Fibroblast of gingiva (primary cell): ENCODE results near the gene SIRPB2.
"Not testable (repeated sequence)": the region's sequence is repeated elsewhere in the genome, so short reads cannot be mapped to it uniquely, and the experiment has no call there.

Experiments
- DNase-seq: peaks from one replicate; pipeline ENCODE4 v3.0.0-alpha.2; 2011; ENCODE audit warnings: low read depth

SIRPB2 gene

DNA sequence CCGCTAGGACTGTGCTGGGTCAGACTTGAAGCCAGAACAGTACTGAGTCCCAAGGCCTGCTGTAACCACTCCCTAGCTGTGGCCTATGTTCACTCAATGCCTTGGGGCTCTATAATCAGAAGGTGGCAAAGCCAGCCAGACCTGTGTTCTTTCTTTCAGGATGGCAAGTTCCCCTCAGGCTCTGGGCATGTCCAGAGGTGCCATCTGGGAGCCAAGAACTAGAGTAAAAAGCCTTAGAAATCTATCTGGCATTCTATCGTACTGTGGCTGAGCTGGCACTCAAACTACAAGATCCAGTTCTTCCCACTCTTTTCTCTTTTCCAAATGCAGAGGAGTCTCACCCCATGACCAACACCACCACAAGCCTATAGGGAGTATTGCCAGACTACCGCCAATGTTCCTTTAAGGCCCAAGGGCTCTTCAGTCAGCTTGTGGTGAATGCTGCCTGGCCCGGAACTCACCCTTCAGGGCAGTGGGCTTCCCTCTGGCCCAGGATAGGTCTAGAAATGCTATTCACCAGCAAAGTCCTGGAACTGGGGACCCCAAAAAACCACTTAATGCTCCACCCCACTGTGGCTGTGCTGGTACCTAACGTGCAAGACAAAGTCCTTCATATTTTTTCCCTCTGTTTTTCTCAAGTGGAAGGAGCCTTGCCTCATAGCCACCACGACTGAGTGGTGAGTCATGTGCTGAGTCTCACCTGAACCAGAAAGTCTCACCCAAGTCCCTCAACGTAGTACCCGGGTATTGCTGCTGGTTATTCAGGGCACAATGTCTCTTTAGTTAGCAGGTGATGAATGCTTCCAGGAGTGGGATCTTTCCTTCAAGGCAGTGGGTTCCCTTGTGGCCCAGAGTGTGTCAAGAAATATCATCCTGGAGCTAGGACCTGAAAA is 8.6 kb upstream of the SIRPB2 start:
- DNase-seq: no peak

DNA sequence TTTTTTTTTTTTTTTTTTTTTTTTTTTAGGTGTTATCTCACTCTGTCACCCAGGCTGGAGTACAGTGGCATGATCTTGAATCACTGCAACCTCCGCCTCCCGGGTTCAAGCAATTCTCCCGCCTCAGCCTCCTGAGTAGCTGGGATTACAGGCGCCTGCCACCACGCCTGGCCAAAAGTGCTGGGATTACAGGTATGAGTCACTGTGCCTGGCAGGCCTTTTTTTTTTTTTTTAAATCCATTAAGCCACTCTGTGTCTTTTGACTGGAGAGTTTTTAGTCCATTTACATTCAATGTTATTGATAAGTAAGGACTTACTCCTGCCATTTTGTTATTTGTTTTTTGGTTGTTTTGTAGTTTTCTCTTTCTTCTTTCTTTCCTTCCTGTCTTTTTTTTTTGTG is 6.2 kb upstream of the SIRPB2 start:
- DNase-seq: not testable (repeated sequence)

DNA sequence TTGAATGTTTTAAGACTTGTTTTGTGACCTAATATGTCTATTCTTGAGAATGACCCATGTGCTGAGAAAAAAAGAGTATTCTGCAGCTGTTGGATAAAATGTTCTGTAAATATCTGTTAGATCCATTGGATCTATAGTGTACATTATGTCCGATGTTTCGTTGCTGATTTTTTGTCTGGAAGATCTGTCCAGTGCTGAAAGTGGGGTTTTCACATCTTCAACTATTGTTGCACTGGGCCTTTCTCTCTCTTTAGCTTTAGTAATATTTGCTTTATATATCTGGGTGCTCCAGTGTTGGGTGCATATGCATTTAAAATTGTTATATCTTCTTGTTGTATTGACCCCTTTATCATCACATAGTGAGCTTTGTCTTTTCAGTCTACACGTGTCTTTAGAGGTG is 5.7 kb upstream of the SIRPB2 start:
- no peak for DNase-seq

DNA sequence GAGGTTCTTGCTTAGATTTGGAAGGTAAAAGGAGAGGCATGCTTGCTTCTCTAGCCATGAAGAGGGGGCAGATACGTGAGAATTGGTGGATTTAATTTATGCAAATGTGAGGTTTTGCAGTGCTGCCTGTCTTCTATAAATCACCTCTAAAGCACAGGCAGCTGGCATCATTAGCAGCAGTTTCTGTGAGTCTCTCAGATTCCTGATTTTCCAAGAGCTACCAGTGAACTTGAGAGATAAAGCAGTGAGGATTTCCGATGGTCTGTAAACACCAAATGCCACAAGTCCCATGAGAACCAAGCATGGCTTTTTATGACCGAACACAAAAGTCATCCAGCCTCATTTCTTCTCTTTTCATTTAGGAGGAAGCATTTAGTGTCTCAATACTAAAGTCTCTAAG is 3.2 kb upstream of the SIRPB2 start:
- no peak for DNase-seq

DNA sequence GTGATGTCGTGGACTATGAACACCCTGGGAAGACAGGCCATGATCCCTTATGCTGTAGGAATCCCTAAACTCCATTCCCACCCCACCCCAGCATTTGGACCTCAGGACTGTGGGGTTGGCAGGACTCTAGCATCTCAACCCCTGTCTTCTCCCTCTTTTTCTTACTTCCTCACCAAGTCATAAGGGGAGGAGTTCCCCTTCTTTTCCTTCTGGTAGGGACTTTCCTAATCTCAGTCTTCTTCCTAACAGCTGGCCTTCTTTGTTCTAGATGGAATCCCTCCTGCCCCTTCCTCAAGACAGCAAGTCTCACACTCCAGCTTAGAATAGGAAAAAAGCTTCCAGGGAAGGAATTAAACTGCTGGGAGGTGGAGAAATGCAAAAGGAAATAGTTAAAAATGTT is 2.3 kb upstream of the SIRPB2 start:
- no peak for DNase-seq

DNA sequence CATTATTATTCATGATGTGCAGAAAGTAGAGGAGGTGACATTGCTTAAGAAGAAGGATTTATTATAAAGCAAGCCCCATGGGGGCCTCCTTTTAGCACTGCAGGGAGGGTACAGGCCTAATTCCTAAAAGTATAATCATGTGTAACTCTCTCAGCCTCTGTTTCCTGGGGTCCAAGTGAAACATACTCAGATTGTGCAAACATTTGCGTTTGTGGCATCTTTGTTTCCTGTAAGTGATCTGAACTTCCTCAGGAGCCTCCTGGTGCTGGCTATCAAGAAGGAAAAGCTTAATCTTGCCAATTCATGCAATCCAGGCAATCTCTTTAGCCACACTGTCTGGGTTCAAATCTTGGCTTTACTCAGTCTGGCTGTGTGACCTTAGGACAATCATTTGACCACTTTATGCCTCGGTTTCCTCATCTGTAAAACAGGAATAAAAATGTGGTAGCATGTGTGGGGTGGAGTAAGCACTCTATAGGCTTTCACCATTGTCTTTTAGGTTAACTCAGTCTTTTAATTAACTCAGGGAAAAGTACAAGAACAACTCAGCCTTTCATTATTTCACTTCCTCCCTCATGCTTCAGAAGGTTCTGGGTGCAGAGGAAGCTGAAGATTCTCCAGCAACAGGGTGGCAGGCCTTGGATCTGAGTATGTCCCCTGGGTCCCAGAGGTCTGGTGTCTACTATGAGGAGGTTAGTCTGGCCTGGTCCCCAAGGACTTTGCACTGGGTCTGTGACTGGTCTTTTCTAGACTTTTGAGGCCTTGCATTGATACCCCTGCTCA is 831 bp upstream of the SIRPB2 start:
- peak; percentile 21 for DNase-seq

DNA sequence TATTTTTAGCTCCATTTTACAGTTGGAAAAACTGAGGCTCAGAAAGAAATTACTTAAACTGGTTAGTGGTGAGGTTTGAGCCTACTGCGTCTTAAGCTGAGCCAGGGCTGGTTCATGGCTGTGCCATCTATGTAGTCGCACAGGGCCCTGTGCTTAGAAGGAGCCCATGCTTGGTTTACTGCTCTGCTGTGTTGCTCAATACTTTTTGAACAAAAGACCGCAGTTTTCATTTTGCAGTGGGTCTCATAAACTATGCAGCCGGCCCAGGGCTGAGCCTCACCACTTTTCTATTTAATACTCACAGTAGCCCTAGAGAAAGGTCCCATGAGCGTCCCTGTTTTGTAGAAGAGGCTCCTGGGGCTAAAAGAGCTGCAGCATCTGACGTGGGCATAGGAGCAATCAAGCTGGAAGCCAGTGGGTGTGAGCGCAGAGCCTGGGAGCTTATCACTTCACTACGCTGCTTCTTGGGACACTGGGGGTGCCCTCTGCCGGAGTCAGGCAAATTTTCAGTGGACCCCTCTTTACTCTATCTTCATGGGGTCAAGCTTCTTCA is 501 bp downstream of the SIRPB2 start:
- DNase-seq: no peak

DNA sequence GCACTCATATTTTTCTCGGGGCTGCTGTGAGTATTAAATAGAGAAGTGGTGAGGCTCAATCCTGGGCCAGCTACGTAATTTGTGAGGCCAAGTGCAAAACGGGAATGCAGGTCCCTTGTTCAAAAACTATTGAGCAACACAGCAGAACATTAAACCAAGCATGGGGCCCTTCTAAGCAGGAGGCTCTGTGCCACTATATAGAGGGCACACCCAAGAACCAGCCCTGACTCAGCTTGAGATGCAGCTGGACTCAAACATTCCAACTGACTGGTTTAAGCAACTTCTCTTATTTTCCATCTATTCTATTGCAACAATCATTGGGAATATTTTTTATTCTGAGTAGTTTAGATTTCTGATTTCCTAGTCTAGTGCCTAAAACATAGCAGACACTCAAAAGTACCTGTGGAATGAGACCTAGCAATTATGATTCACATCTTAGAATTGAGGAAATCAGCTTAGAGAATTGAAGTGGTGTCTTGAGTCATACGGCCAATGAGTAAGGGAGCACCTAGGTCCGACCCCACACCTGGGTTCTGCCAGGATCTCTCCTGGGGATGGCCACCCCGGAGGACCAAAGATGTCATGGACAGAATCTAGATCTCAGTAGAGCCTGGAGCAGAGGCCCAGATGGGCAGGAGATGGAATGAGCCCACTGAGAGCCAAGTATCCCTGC is 1.3 kb downstream of the SIRPB2 start:
- peak; percentile 93 for DNase-seq

DNA sequence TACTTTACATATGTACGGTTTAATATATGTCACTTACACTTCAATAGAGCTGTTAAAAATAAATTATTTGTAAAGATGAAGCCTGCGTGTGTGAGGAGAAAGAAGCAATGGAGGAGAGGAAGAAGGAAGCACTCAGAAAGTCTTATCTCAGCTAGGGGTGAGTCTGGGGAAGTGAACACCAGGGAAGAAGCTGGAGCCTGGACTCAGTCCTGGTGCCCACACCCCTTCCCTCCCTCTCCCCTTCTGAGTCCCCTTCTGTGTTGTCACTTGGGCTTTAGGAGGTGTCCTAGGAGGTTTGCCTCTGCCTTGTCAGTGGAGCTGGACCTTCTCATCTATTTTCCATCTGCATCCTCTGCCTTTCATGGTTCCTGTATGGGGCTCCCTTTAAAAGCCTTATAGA is 1.9 kb downstream of the SIRPB2 start:
- DNase-seq: no peak

DNA sequence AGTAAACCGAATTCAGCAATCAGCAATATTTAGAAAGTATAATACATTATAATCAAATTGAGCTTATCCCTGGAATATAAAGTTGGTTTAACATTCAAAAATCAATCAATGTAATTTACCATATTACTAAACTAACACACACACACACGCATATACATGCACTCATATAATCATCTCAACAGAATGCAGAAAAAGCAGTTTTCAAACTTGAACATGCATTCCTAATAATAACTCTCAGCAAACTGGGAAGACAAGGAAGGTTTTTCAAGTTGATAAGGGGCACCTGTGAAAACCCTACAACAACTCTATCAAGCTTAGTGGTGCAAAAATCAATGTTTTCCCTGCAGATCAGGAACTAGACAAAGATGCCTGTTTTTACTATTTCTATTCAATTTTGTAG is 4.7 kb downstream of the SIRPB2 start:
- no peak for DNase-seq

DNA sequence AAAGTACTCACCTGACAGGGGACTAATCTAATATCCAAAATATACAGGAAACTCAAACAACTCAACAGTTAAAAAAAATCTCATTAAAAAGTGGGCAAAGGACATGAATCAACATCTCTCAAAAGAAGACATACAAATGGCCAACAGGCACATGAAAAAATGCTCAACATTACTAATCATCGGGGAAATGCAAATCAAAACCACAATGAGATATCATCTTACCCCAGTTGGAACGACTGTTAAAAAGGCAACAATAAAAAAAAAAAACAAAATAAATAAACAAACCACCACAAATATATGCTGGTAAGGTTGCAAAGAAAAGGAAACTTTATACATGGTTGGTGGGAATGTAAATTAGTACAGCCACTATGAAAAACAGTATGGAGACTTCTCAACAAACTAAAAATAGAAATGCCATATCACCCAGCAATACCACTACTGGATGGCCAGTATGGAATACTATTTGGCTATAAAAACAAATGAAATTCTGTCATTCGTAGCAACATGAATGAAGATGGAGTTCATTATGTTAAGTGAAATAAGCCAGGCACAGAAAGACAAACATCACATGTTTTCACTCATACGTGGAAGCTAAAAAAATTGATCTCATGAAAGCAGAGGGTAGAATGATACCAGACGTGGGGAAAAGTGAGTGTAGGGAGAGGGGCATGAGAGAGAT is 6.6 kb downstream of the SIRPB2 start:
- peak; percentile 83 for DNase-seq

DNA sequence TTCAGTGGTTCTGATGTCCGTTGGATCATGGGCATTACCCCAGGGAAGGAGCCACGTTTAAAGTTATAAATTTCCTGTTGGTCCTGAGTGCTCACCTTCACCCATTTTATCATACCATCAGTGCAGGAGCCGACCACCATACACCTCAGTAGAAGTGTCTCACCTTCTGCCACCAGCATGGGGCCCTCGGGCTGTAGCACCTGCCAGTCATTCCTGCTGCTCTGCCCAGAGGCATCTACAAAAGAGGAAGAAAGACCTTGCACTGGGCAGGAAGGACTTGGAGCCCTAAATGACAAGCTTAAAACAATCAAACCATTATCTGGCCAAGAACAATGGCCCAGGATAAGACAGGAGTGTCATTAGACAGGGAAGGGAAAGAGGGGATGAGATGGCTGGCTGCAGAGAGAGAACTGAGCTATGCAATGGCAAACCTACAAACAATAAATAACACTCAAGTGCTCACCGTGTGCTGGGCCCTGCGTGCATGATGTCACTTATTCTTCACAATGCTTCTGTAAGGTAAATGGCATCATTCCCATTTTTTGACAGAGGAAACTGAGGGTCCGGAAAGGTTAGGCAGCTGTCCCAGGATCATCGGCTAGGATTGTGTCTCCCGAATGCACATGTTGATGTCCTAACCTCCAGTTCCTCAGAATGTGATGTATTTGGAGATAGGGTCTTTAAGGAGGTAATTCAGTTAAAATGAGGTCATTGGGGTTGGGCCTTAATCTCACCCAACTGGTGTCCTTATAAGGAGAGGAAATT is 11.2 kb downstream of the SIRPB2 start:
- no peak for DNase-seq

DNA sequence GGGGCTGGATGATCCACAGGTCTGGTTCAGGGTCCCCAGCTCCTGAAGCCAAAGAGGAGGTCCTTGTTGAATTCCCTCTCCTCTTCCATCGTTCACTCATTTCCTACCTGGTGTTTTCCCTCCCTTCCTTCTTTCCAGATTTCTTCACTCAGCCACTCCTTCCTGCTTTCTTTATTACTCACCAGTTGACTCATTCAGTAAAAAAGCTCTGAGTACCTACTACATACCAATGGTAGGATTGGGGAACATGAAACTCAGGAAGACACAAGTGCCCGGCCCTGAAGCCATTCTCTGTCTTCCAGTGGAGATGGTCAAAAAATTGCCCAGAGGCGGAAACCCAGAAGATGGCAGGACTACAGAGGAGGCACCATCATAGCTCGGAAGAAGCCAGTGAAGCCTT is 12.7 kb downstream of the SIRPB2 start:
- peak; percentile 30 for DNase-seq

DNA sequence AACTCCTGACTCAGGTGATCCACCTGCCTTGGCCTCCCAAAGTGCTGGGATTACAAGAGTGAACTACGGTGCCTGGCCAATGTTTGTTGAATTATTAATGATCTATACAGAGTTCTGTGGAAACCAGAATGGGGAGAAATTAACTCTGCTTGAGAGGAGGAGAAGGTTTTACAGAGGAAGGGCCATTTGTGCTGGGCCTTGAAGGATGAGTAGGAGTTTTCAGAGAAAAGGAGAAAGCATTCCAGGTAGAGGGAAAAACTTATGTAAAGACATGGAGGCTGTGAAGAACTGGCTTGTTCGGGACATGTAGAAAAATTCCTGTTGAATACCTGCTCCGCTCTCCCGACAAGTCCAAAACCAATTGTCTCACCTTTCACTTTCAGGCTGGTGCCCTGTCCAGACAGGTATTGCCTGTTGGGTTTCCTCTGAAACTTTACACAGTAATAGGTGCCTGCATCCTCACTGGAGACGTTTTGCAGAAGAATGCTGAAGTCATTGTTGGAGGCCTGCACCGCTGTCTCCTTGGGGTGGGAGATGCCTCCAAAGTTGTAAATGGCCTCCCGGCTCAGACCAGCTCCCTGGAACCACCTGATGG is 13.2 kb downstream of the SIRPB2 start:
- no peak for DNase-seq

DNA sequence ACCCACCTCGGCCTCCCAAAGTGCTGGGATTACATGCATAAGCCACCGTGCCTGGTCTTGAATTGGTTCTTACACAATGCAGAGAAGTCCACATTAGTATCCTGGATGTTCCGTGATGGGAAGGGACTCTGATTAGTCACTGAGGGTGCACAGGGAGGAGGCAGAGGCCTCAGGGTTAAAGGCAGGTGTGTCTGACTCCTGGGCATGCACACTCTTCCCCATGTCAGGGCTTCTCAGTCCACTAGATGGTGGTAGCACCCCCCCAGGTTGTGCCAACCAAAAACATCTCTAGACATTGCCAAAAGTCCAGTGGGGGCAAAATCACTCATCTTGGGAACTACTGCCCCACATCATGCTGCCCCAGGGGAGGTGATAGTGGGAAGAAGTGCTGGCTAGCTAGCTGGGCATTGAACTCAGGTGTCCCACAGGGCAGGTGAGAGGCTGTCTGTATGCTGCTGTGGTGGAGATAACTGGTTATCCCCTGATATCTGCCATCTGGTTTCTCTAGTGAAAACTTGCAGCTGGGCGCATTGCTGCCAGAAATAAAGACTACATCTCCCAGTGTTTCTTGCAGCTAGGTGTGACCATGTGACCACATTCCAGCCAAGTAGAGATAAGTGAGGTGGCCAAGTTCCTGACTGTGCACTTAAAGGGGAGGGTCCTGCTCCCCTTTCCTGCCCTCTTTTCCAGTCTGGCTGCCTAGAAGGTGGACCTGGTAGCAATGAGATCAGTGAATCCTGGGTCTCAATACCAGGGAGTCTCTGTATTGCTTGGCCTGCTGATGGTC is 16.2 kb downstream of the SIRPB2 start:
- DNase-seq: no peak

DNA sequence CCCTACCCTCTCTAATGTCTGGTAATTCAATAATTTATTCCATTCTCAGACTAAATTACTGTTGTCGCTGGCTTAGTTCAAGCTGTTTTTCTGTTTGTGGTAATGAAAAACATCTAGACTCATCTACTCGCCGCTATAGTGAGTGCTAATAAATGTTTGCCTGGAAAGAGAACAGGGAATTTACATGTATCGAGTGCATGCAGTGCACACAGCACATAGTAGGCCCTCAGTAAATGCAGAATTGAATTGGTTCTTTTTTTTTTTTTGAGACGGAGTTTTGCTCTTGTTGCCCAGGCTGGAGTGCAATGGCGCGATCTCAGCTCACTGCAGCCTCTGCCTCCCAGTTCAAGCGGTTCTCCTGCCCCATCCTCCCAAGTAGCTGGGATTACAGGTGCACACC is 16.9 kb downstream of the SIRPB2 start:
- no peak for DNase-seq

DNA sequence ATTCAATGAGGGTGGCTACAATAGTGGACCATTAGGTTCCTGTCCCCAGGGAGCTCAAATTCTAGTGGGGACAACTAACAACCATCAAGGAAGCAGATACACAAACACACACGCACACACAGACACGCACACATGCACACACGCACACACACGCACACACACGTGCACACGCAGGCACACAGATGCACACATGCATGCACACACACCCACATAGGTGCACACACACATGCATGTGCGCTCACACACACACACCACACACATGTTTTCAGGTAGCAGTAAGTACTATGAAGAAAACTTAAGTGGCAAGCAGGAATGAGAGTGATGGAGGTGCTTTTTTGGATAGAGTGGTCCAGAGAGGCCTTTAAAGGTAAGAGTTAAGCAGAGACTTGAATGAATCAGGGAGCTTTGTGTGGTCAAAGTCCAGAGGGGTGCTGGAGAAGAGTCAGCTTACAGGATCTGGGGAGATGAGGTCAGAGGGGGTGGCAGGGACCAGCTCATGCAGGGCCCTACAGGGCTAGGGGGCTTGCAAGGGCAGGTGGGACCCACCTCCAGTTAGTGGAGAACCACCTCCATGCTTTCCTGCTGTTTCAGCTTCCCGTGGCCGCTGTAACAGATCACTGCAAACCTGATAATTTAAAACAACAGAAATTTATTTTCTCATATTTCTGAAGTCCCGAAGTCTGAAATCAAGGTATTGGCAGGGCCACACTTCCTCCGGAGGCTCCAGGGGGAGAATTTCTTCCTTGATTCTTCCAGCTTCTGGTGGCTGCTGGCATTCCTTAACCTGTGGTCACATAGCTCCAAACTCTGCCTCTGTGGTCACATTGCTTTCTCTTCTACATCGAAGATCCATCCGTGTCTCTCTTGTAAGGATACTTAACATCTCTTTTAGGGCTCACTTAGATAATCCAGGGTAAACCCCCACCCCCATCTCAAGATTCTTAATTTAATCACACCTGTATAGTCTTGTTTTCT is 17.7 kb downstream of the SIRPB2 start:
- no peak for DNase-seq

DNA sequence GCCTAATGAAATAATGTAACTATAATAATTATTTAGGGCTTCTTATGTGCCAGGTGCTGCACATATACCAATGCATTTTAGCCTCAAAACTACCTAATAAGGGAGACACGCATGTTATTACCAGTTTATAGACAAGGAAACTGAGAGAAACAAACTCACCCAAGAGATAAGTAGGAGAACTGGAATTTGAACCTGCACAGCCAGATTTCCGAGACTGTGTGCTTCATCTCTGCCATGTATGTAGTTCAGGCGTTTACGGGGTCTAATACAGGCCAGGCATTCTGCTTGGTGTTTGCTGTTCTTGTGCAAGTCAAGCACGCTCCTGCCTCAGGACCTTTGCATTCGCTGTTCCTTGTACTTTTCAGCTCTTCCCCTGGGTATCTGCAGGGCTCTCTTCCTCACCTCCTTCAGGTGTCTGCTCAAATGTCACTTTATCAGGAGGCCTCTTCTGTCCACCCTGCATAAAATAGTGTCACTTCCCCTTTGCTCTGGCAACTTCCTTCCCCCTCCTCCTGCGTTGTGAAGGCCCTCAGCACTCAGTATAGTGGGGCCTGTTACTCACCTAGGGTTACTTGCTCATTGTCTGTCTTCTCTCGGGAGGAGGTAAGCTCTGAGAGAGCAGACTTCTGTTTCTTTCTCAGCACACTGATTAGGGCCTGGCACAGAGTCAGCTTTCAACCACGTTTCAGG is 18.5 kb downstream of the SIRPB2 start:
- no peak for DNase-seq
